HT-29 (cell line): ENCODE data around the gene TP53RK. TPM values are rescaled to one million over a fixed set of nuclear protein-coding genes. Genes with fewer than 3 reads are reported as not detected.

Experiments
- DNase-seq: peaks from one replicate; pipeline ENCODE4 v3.0.0-alpha.2; 2015; ENCODE audit warnings: low spot score
- total RNA-seq: library from RNA; depleted of rRNA; stranded (reverse); fragments of >200 nt; shearing (Covaris generic); gene quantifications from 2 replicates; pipeline ENCODE4 v1.2.3, GENCODE V29; 2014

TP53RK gene
- total RNA-seq, 1 experiment from 2014 or later, result 40.2 TPM

DNA sequence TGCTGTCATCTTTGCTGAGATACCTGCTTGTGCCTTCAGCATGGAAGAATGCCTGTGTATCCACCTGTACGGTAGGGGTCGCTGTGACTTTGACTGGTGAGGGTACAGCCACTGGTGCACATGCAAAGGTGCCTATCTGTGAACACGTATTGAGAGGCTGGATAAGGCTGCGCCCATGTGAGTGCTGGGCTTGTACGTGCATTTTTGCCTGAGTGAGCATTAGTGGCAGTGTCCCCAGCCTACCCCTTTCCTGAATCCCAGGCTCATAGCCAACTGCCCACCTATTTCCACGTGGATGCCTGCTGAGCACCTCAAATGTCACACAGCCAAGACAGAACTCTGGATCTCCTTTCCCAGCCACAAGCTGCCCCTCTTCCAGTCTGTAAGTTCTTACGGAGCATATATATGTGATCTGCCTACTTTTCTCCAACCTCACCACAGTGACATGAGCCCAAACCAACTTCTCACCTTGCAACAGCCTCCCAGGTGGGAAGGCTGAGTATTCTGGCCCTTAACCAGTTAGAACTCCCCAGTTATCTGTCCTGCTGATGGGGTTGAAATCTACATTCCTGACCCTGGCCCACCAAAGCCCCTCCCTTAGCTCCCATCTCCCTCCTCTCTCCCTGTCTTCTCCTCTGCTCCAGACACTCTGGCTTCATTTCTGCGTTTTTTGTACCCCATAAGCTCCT, 19.1 kb upstream of the TP53RK start:
- peak; percentile 85 for DNase-seq

DNA sequence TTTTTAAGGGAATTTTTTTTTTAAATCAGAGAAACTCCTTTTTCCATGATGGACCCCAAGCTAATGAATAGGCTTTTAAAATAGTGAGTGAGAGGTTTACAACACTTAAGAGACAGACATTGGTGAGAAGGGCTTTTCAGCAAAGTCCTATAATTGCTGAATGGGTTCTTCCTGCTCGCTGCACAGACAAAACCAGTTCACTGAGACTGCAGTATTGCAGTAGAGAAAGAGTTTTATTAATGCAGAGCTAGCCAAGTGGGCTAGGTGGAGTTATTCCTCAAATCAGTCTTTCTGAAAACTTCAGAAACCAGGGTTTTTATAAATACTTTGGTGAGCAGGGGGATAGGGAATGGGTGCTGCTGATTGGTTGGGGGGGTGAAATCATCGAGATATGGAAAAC, 17.0 kb upstream of the TP53RK start:
- DNase-seq, result no peak

DNA sequence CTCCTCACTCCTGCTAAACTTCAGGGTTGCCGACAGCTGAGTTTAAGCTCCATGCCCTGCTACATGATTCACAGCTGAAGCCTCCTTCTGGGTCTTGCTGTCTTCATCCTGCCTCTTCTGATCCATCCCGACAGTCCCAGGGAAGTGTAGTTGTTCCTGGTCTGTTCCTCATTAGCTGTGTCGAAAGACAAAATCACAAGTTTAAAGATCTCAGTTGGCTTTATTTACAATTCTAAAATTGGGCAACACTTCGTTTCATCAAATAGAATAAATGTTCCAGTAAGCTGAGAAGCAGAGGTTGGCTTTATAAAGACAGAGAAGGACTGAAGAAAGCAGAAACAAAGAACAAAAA, 16.1 kb upstream of the TP53RK start:
- DNase-seq, result no peak

DNA sequence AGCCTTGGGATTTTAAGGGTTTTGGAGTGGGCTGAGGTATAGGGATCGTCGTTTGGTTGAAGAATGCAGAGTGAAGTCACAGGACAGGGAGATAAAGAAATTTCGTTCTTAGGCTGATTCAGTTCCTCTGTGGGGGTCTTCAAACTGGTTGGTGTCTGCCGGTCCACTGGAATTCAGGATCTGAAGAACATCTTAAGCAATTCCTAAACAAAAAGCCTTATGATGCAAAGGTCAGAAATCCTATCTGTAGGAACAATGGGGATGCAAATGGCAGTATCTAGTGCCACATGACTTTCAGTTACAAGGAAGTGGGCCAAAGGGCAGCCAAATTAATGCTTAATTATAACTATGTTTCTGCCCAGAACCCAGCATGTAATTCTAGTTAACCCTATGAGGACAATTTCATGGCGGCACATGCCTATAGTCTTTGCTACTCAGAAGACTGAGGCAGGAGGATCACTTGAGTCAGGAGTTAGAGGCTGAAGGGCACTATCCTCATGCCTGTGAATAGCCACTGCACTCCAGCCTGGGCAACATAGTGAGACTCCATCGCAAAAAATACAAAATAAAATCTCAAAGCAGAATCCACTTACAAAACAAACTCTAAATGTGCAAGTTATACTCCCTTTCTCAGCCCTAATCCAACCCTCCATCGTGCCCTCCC, 15.6 kb upstream of the TP53RK start:
- DNase-seq, result no peak

DNA sequence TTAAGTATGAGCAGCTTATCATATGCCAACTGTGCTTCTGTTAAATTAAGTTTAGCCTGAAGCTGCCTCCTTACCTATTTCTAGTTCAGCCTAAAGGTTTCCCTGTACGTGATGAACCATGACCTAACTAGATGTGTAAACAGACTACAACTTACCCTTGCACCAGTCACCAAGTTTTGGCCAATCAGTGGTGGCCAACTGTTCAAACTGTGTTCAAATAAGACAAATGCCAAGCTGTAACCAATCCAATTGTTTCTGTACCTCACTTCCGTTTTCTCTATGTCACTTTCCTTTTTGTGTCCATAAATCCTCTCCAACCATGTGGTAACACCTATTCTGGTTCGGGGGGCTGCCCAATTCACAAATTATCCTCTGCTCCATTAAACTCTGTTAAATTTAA, 14.2 kb upstream of the TP53RK start:
- DNase-seq, result no peak

DNA sequence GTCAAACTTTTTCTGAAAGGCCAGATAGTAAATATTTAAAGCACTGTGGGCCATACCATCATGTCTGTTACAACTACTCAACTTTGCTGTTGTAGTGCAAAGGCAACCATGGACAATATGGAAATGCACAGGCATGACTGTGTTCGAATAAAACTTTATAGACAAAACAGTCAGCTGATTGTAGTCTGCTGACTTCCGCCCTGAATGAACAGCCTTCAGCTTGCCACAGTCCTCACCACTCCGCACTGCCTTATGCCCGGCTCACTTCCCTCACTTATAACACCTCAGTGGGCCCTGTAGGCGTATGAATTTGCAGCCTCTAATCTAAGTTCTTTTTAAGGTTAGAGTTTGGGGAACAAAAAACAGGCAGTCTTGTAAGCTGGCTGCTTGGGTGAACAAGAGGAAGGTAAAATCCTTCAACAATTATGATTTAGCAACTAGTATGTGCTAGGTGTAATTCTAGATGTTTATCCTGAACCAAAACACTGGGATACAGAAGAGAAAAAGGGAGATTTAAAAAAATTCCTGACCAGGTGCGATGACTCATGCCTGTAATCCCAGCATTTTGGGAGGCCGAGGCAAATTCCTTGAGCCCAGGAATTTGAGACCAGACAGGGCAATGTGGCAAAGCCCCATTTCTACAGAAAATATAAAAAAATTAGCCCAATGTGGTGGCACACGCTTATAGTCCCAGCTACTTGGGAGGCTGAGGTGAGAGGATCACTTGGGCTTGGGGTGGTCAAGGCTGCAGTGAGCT, 13.4 kb upstream of the TP53RK start:
- no peak for DNase-seq

DNA sequence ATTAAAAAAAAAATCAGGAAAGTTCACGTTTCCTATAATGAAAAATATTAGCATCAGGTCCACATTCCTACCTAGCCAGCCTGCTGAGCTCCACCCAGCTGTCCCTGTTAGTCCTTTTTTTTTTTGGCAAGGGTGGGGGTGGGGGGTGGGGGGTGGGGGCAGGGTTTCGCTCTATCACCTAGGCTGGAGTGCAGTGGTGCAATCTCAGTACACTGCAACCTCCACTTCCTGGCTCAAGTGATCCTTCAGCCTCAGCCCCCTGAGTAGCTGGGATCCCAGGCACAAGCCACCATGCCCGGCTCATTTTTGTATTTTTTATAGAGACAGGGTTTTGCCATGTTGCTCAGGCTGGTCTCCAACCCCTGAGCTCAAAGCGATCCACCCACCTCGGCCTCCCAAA, 12.7 kb upstream of the TP53RK start:
- DNase-seq, result no peak

DNA sequence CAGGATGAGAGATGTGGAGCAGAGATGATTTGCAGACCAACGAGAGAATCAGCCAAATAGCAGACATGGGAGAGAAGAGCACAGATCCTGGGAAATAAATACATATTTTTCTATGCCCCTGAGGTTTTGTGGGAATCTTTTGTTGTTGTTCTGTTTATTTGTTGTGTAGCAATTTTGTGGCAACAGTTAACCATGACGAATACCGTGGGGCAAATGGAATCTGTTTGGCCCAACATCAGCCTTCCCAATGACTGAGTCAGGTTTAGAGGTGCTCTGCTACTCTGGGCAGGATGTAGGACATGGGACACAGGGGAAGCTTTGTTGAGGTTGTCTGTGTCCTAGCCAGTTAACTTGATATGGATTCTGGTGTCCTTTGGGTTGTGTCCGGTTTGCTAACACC, 12.3 kb upstream of the TP53RK start:
- DNase-seq, result no peak

DNA sequence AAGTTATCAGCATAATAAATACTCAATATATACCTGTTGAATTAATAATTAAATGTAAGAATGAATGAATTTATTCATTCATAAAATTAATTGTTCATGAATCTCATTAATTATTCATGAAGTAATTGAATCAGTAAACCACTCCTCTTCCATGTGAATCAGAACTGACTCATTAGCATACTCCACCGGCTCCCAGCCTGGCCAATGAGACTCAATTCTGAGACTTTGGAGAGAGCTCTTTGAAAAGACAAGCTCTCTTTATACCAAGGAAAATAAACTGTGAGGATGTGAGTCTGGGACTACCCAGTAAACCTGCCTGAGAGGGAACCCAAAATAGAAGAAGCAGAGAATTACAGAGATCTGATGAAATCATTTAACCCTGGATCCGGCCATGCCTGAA, 11.8 kb upstream of the TP53RK start:
- no peak for DNase-seq

DNA sequence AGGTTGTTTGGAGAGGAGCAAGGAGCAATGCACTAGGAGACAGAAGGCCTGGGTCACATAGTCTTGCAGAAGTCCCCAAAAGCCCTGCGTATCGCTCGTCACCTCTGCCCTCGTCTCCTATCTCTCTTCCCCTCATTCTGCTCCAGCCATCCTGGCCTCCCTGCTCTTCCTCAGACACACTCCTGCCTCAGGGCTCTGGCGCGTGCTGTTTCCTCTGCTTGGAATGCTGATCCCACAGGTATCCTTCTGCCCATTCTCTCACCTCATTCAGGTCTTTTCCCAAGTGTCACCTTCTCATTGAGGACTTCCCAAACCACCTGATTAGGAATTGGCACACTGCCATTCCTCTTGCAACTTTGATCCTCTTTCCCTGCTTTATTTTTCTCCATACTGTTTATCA, 11.2 kb upstream of the TP53RK start:
- no peak for DNase-seq

DNA sequence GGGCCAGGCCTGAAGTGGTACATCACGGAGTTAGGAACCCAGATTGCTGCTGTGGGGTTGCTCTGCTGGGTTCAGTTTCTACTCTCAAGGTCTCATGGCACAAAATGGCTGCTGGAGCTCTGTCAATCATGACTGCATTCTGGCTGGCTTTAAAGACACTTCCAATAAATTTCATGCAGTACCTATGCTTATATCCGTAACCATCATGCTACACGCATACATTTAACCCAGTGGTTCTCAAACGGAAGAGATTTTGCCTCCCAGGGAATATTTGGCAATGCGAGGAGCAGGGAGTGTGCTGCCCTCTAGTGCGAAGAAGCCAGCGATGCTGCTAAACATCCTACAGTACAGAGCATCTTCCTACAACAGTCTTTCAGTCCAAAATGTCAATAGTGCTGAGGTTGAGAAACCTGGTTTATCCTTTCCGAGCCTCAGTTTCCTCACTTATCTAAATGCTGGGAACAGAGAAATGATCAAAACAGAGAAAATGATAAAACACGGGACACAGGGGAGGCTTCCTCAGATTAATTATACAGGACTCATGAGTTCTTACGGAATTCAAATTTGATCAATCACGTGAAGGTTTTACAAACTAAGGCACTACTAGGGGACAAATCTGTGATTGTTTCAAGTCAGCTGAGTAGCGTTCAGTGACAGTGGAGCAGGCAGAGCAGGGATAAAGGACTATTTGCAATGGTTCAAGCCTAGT, 10.6 kb upstream of the TP53RK start:
- peak; percentile 81 for DNase-seq

DNA sequence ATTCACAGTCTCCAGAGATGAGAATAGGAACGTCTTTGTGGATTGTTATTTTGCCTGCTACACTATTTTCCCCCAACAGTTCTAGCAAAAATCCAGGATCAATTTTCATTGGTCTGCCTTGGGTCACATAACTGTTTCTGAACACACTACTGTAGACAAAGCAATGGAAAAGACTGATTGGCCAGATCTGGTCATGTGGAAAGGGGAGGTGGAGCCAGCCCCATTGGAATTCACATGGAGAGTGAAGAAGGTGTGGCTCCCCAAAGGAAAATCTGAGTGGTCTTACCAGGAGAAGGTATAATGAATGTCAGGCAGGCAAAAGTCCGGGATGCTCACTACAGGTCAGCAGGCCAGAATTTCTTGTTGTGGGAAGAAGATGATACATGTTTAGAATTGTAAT, 9.5 kb upstream of the TP53RK start:
- no peak for DNase-seq

DNA sequence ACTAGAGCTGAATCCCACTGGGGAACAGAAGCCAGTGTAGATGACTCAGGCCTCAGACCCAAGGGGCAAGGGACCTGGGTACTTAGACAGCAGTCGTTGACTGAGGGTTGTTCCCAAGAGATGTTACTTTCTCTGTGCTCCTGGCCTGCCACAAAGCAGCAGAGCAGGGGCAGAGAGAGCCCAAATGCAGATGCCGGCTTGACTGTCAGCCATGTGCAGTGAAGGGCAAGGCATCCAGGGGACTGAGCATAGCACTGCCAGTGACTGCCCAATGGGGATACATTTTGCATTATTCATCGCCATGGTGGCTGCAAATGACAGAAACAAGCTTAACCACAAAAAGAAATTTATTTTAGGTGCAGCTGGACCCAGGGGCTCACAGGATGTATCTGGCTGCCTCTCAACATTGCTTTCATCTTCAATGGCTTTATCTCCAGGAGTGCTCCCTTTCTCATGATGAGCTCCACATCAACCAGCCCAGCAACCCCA, 7.6 kb upstream of the TP53RK start:
- DNase-seq, result no peak

DNA sequence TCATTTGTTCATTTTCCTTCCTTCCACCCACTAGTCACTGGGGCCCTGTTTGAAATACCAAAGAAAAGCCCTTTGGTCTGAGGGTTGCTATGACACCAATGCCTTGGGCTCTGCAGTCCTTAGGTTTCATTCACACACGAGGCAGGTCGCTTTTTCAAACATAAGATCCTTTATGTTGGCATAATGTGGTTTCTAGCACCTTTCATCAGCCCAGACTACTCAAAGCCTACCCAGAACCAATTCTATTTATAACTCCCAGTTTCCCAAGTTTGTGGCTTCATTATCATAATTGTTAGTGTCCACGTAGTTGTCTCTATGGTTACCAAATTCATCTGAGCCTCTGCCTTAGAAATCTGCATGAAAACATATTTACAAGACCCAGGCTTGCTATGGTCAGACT, 6.6 kb upstream of the TP53RK start:
- no peak for DNase-seq

DNA sequence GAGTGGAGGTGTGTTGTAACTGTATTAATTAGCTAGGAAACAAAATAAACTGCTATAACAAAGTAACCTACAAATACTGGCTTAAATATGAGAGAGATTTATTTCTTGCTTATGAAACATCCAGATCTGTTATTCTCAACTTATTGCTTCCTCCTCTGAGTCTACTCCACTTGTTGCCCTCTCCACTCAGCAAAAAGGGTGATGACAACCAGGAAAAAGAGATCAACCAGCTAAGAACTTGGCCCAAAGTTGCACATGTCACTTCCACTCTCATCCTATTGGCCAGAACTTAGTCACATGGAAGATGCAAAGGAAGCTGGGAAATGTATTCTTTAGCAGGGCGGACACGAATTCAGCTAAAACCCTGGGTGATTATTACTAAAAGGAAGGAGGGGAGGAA, 5.2 kb upstream of the TP53RK start:
- DNase-seq, result peak; percentile 54

DNA sequence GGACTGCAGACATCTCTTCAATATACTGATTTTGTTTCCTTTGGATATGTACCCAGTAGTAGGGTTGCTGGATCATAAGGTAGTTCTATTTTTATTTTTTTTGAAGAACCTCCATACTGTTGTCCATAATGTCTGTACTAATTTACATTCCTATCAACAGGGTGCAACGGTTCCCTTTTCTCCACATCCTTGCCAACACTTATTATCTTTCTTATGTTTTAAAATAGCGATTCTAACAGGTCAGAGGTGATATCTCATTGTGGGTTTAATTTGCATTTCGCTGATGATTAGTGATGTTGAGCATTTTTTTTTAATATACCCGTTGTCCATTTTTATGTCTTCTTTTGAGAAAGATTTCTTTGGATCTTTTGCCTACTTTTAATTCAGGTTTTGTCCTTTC, 2.0 kb upstream of the TP53RK start:
- DNase-seq, result no peak

DNA sequence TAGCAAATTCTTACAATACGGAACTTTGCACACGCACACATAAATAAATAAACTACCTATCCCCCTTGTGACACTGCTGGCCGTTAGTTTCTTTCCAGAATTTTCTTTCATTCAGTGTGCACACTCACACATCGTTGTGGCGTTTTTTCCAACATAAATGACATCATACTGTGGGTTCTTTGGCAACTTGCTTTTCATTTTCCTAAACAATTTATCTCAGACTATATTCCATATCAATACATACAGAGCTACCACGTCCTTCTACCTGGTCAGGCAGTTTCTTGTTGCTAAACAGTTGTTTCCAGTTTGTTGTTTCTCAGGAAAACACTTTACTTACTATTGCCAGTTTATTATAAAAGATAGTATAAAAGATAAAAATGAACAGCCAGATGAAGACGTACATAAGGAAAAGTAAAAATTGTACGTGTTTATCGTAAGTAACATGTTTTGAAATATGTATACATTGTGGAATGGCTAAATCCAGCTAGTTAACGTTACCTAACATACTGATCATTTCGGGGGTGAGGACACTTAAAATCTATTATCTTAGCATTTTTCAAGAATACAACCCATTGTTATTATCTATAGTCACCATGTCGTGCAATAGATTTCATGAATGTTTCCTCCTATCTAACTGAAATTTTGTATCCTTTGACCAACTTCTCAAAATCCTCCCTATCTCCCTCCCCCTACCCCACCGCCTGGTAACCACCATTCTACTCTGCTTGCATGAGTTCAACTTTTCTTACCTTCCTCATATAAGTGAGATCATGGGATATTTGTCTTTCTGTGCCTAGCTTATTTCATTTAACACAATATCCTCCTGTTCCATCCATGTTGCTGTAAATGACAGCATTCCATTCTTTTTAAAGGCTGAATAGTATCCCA, 1.2 kb upstream of the TP53RK start:
- DNase-seq, result no peak

DNA sequence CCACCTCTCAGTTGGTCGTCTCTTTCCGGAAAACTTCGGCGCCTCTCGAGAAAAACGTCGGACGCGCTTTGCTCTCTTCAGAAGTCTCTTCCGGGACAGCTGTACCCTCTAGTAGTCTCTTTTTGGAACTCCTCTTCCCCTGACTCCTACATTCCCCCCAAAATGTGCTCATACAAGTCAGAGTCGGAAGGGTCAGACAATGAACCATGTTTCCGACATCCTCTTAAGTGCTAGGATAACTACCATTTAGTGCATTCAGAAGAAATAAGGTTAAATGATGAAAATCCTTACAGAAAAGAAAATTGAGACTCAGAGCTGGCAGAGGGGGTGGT, 476 bp upstream of the TP53RK start:
- DNase-seq, result no peak

DNA sequence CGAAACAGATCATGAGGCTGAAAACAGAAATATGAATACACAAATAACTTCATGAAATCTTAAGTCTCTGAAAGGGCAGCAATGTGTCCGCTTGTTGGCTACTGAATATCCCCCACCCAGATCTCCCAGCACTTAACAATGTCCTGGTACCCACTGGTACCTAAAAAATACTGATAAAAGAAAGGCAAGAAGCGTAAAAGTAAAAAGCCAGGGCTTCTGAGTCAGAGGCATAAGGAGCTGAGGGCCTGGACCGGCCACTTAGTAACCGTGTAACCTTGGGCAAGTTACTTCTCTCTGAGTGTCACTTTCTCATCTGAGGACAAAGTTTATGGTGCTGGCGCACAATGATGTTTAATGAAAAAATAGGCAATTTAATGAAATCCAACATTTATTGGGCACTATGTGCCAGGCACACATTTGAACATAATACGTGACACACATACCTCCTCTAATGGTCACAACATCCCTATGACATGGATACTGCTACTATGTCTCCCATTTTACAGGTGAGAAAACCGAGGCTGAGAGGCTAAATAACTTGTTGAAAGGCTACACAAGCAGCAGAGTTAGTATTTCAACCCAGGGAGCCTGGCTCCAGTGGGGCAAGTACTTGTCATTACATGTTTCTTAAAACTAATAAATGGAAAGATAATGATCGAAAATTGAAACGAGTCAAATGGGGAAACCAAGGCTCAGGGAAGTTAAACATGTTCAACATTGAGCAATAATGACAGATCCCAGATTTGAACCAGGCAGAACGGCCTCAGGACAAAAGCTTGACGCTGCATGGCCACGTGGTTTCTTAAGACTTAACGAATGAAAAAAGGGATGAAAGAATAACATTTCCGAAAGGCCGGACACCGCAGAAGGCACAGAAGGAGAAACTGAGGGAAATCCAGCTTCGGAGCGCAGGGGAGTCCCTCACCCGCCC, 828 bp downstream of the TP53RK start:
- DNase-seq, result peak; percentile 29
